Measurements from ENCODE around the gene ITPRIPL2. TPM values are rescaled to one million over a fixed set of nuclear protein-coding genes. Genes with fewer than 3 reads are reported as not detected.

ITPRIPL2 gene
- total RNA-seq, 1 donor from 2014 or later, result 24.6 TPM

DNA sequence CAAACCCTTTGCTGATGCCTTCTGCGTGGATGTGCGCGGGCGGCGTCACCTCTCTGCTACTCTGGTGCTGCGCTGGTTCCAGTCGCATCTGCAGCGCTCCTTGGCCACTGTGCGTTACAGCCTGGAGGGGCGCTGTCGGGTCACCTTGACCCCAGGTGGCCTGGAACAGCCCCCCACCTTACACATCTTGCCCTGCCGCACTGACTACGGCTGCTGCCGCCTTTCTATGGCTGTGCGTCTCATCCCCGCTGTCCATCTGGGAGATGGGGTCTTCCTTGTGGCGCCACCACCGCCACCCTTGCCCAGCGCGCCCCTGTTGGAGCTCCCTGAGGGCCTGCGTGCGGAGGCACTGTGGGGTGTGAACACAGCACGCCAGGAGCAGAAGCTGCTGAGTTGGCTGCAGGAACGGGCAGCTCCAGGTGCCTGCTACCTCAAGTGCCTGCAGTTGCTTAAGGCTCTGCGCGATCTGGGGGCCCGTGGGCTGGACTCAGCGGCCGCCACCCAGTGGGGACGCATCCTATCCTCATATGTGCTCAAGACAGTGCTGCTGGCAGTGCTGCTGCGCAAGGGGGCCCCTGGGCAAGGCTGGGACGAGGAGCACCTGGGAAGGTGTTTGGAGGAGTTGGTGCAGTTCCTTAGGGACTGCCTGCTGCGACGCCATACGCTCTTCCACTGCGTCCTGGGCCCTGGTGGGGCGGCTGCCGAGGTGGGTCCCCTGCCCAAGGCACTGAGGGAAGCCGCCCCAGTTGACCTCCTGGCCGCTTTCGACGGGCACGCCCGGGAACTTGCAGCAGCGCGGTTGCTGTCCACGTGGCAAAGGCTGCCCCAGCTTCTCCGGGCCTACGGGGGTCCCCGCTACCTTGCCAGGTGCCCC, 1.6 kb downstream of the ITPRIPL2 start:
- intact Hi-C loops (cut with DNase I), result loop anchor here (2.0 to 5.0 kb wide), 2 partner anchors 15 to 52 kb away; partner anchors contain the start of gene SYT17
- DNase-seq (ENCODE audit: low spot score), result no peak

- intact Hi-C loops (cut with DNase I), result loop anchor here (5.0 kb wide), 1 partner anchor 50 kb away; the partner anchor contains the start of gene SYT17
- no peak for DNase-seq (ENCODE audit: low spot score)
Measured at GRCh38 chr16:19116711-19117449, 3.1 kb downstream of the ITPRIPL2 start.

DNA sequence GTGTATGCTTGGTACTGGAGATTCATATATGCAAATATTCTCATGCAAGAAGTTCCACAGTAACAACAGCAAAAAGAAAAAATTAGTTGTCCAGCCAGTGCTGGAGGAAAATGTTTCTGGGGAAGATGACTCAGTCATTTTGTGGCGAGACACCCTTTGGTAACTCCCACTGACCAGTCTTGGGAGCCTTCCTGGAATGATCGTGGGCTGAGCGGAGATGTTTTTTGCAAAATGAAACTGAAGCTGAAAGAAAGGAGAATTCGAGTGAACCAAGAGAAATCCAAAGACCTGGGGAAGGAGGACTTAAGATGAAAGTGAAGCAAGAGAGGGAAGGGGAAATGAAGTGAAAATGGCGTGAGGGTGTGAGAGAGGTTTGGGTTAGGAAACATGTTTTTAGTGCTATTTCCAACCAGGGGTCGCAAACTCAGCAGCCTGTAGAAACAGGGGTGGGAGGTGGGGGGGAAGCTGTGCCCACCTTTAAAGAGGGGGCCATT, 5.2 kb downstream of the ITPRIPL2 start:
- DNase-seq (ENCODE audit: low spot score), result no peak
- intact Hi-C loops (cut with DNase I), result loop anchor here (5.0 kb wide), 1 partner anchor 48 kb away; the partner anchor contains the start of gene SYT17

DNA sequence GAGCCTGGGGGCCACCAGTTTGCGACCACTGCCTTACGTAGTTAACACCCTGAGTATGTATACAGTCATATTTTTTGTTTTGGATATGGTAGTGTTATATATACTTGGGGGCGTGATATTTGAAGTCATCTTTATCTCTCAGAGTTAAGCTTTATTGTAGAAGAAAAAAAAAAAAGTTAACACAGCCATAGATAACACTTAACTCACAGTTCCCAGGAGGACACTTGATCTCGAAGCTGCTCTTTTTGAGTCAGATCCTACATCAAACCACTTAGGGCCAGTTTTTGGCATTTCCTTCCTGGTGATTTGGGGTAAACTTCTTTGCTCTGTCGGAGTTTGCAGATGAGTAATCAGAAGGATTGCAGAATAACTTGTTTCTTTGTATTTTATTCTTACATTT, 5.8 kb downstream of the ITPRIPL2 start:
- intact Hi-C loops (cut with DNase I), result loop anchor here (5.0 kb wide), 1 partner anchor 48 kb away; the partner anchor contains the start of gene SYT17
- no peak for DNase-seq (ENCODE audit: low spot score)

GRCh38 chr16:19123535-19124178, 9.9 kb downstream of the ITPRIPL2 start:
- intact Hi-C loops (cut with DNase I), result no loop called here
- no peak for DNase-seq (ENCODE audit: low spot score)

DNA sequence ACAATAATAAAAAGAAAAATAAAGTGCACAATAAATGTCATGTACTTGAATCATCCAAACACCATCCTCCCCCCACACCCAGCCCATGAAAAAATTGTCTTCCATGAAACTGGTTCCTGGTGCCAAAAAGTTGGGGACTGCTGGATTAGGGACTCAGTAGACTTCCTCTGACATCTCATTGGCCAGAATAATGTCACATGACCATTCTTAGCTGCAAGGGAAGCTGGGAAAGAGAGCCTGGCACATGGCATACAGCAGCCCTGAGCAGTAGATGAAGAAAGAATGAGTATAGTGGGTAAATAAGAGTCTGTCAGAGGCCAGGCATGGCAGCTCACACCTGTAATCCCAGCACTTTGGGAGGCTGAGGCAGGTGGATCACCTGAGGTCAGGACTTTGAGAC, 12.5 kb downstream of the ITPRIPL2 start:
- DNase-seq (ENCODE audit: low spot score), result no peak

DNA sequence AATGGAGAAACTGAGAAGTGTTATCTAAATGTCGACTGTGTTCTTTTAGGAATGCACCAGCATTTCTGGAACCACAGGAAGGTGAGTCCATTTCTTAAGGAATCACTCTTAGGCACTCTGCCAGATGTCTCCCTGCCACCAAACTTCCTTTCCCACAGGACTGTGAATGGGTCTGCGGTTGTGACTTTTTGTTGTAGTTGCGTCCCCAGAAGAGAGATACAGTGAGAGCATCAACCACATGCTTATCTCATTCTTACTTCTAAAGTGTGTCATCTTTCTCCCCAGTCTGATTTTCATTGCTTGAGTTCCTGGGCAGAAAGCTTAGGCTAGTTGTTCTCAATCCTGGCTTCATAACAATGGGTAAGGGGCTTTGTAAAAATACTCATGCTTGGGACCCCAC, 13.4 kb downstream of the ITPRIPL2 start:
- DNase-seq (ENCODE audit: low spot score), result no peak
- intact Hi-C loops (cut with DNase I), result no loop called here

More for the DNA sequence above, 12.5 kb downstream of the ITPRIPL2 start:
- intact Hi-C loops (cut with DNase I), result no loop called here

- no peak for DNase-seq (ENCODE audit: low spot score)
- intact Hi-C loops (cut with DNase I), result no loop called here
Measured at GRCh38 chr16:19127674-19128131, 13.9 kb downstream of the ITPRIPL2 start.

GRCh38 chr16:19128454-19129200, 14.9 kb downstream of the ITPRIPL2 start:
- no peak for DNase-seq (ENCODE audit: low spot score)
- intact Hi-C loops (cut with DNase I), result no loop called here

DNA sequence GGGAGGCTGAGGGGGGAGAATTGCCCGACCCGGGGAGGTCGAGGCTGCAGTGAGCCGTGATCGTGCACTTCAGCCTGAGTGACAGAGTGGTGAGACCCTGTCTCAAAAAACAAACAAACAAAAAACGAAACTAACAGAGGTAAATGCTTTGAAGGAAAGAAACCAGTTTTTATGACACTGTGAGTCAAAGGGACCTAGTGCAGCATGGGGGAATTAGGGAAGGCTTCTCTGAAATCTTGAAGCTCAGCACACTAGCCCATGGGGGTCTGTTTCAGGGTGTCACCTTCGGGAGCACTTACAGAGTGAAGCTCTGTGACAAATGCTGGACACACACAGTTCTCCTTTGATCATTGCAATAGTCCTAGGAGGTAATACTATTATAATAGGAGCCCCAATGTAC, 16.6 kb downstream of the ITPRIPL2 start:
- intact Hi-C loops (cut with DNase I), result loop anchor here (2.0 to 5.0 kb wide), 2 partner anchors 16 to 52 kb away; no protein-coding TSS in a partner anchor
- peak; percentile 54 for DNase-seq (ENCODE audit: low spot score)

- intact Hi-C loops (cut with DNase I), result loop anchor here (2.0 to 5.0 kb wide), 2 partner anchors 16 to 51 kb away; no protein-coding TSS in a partner anchor
- DNase-seq (ENCODE audit: low spot score), result peak; percentile 73
Measured at GRCh38 chr16:19130852-19131824, 17.4 kb downstream of the ITPRIPL2 start.

DNA sequence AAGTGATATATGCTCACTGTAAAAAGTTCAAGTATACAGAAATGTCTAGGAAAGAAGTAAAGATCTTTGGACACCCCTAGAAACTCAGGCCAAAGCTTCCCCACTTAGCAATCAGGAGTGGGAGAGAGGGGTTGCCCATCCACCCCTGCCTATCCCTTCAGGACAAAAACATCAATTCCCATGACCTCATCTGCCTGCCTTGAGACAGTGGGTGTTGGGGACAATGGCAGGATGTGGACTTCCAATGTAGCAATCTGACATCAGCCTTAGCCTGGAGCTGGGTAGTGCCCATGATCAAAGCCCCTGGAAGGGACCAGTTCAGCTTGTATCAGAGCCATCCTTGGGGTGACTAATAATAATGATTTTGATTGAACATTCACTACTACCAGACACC, 18.1 kb downstream of the ITPRIPL2 start:
- peak; percentile 50 for DNase-seq (ENCODE audit: low spot score)
- intact Hi-C loops (cut with DNase I), result loop anchor here (2.0 to 5.0 kb wide), 2 partner anchors 17 to 50 kb away; no protein-coding TSS in a partner anchor

- DNase-seq (ENCODE audit: low spot score), result no peak
- intact Hi-C loops (cut with DNase I), result loop anchor here (5.0 kb wide), 1 partner anchor 50 kb away; no protein-coding TSS in a partner anchor
Measured at GRCh38 chr16:19132255-19132654, 18.5 kb downstream of the ITPRIPL2 start.

GRCh38 chr16:19132898-19133297, 19.1 kb downstream of the ITPRIPL2 start:
- intact Hi-C loops (cut with DNase I), result loop anchor here (5.0 kb wide), 1 partner anchor 49 kb away; no protein-coding TSS in a partner anchor

DNA sequence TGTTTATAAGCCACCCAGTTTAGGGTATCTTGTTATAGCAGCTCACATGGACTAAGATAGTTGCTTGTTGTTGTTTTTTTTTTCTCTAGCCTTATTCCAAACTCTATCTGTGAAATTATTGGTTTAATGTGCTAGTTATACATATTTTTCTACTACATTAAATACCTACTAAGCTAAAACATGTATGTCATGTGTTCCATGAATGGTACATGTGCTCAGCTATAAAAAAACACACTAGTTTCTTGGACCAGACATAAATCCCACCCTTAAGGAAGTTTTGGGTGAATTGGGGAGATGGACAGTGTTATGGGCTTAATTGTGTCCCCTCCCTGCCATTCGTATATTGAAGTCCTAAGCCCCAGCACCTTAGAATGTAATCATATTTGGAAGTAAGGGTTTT, 19.8 kb downstream of the ITPRIPL2 start:
- intact Hi-C loops (cut with DNase I), result loop anchor here (5.0 kb wide), 1 partner anchor 49 kb away; no protein-coding TSS in a partner anchor
- DNase-seq (ENCODE audit: low spot score), result no peak

More at GRCh38 chr16:19132898-19133297, 19.1 kb downstream of the ITPRIPL2 start:
- DNase-seq (ENCODE audit: low spot score), result peak; percentile 12

- peak; percentile 35 for DNase-seq (ENCODE audit: low spot score)
- intact Hi-C loops (cut with DNase I), result no loop called here
Measured at GRCh38 chr16:19135201-19135842, 21.6 kb downstream of the ITPRIPL2 start.

All from cardiac septum (tissue), 1 donor.